RWPE1 (cell line): ENCODE results near the gene ESRRB.

Experiments
- CTCF ChIA-PET: fragments of 350-600 bp; sonication (Branson Sonifier 250); formaldehyde crosslinking; extraction: SDS; loops from one replicate; lab custom pipeline; 2021; lab: Yijun Ruan, JAX
- POLR2A ChIA-PET: fragments of 400-600 bp; formaldehyde crosslinking; extraction: SDS; loops from one replicate; lab custom pipeline; 2020; ENCODE audit warnings: antibody characterized with exemption; ENCODE audit not compliant: low non-redundant PET; lab: Yijun Ruan, JAX
- DNase-seq: peaks from one replicate; pipeline ENCODE4 v3.0.0; 2012; ENCODE audit warnings: low spot score
- H3K27ac ChIP-seq: fragments of 450-650 bp; 2 replicates; pipeline ENCODE4 v1.5.1; 2017
- CTCF ChIP-seq: fragments of 450-650 bp; conservative IDR thresholded peaks from 2 replicates; pipeline ENCODE4 v1.5.1; 2017; ENCODE audit warnings: low read depth, mild to moderate bottlenecking

ESRRB gene

GRCh38 chr14:76462330-76462729 is 86.4 kb downstream of the ESRRB start:
- DNase-seq: no peak
- POLR2A ChIA-PET: no interaction called here
- CTCF ChIA-PET: no interaction called here
- no peak overlapping the region for H3K27ac ChIP-seq
- no peak for TF ChIP-seq CTCF

GRCh38 chr14:76463105-76463504 is 87.2 kb downstream of the ESRRB start:
- ChIA-PET POLR2A (no interaction called here), CTCF (no interaction called here)
- no peak for TF ChIP-seq CTCF
- H3K27ac ChIP-seq: no peak overlapping the region
- DNase-seq: no peak

- no peak for DNase-seq
- POLR2A ChIA-PET: interaction anchor here (0.6 kb wide), 1 partner anchor 28 kb away, joined by 3 read pairs; no protein-coding TSS in a partner anchor
- CTCF ChIA-PET: no interaction called here
- no peak for TF ChIP-seq CTCF
- H3K27ac ChIP-seq: no peak overlapping the region
Measured at GRCh38 chr14:76464856-76465255, 88.9 kb downstream of the ESRRB start.

GRCh38 chr14:76465664-76466063 is 89.7 kb downstream of the ESRRB start:
- H3K27ac ChIP-seq: no peak overlapping the region
- ChIA-PET CTCF (no interaction called here), POLR2A (interaction anchor here (0.6 kb wide), 1 partner anchor 27 kb away, joined by 3 read pairs; no protein-coding TSS in a partner anchor)
- TF ChIP-seq CTCF: no peak
- no peak for DNase-seq

GRCh38 chr14:76467711-76468155 is 91.8 kb downstream of the ESRRB start:
- POLR2A ChIA-PET: no interaction called here
- no peak overlapping the region for H3K27ac ChIP-seq
- CTCF ChIA-PET: interaction anchor here (0.9 kb wide), 1 partner anchor 12 kb away, joined by 3 read pairs; no protein-coding TSS in a partner anchor
- DNase-seq: no peak
- no peak for TF ChIP-seq CTCF

- no peak for TF ChIP-seq CTCF
- H3K27ac ChIP-seq: no peak overlapping the region
- no peak for DNase-seq
- ChIA-PET CTCF (interaction anchor here (0.6 to 0.7 kb wide), 3 partner anchors 51 to 80 kb away, joined by 3 read pairs; no protein-coding TSS in a partner anchor), POLR2A (no interaction called here)
Measured at GRCh38 chr14:76472199-76472723, 96.3 kb downstream of the ESRRB start.
